Keratinocyte (primary cell): Measurements from ENCODE around the gene RP9.

Source experiments
- CTCF ChIP-seq, 3 experiments: IDR thresholded peaks in 1 of 3; conservative IDR thresholded peaks in 1 of 3; optimal IDR thresholded peaks in 1 of 3; 2 replicates in 2 of 3; 3 replicates in 1 of 3; pipeline versions ENCODE3 to v1.5.1; 2011; ENCODE audit warnings: low read length in 3 of 3, mild to moderate bottlenecking in 3 of 3, moderate library complexity in 2 of 3, control low read depth in 1 of 3, inconsistent platforms in 1 of 3; ENCODE audit not compliant: insufficient read depth in 2 of 3; ENCODE audit errors: extremely low read depth in 1 of 3
- EZH2 ChIP-seq: IDR thresholded peaks from one replicate; pipeline ENCODE4 v1.6.1; 2012; ENCODE audit warnings: inconsistent platforms, mild to moderate bottlenecking, low read length, moderate library complexity

GRCh38 chr7:33048257-33048656 is 60.9 kb downstream of the RP9 start:
- no peak for TF ChIP-seq CTCF (optimal IDR thresholded peaks at IDR 0.05 in 1 of 3, IDR thresholded peaks at IDR 0.05 in 1 of 3, conservative IDR thresholded peaks at IDR 0.05 in 1 of 3; ENCODE audit: extremely low read depth in 1 of 3, insufficient read depth in 2 of 3, low read length in 3 of 3)
- TF ChIP-seq EZH2: no peak
